Keratinocyte (primary cell): ENCODE results near the gene METRNL. TPM values are rescaled to one million over a fixed set of nuclear protein-coding genes. Genes with fewer than 3 reads are reported as not detected.
A peak's percentile ranks its signal among the peaks of the same experiment; 100 is the strongest.

ENCODE experiments used
- DNase-seq: peaks from one replicate; pipeline ENCODE4 v3.0.0-alpha.2; 2011; ENCODE audit warnings: low read depth, missing footprints, low spot score
- FAIRE-seq: peaks from 2 replicates; lab custom pipeline; 2011; peaks lifted over from hg19 to GRCh38; lab: Jason Lieb, UNC
- H2AFZ ChIP-seq: 2 replicates; pipeline ENCODE4 v1.6.0; 2012; ENCODE audit warnings: low read length, control low read depth, inconsistent platforms; ENCODE audit not compliant: control insufficient read depth
- H3K27ac ChIP-seq: 2 replicates; pipeline ENCODE4 v1.5.1; 2011; ENCODE audit warnings: low read length; ENCODE audit not compliant: control insufficient read depth, insufficient read depth
- H3K27me3 ChIP-seq: 3 replicates; pipeline ENCODE4 v1.6.0; 2011; ENCODE audit warnings: low read length; ENCODE audit not compliant: control insufficient read depth, insufficient read depth; ENCODE audit errors: extremely low read depth
- H3K36me3 ChIP-seq, 2 experiments: 2 replicates in 1 of 2; 3 replicates in 1 of 2; pipeline ENCODE4 v1.5.1; 2011; ENCODE audit warnings: low read length in 2 of 2, mild to moderate bottlenecking in 1 of 2; ENCODE audit not compliant: control insufficient read depth in 2 of 2, insufficient read depth in 2 of 2; ENCODE audit errors: extremely low read depth in 1 of 2
- H3K4me1 ChIP-seq: 3 replicates; pipeline ENCODE4 v1.5.1; 2011; ENCODE audit warnings: low read length; ENCODE audit not compliant: control insufficient read depth, insufficient read depth; ENCODE audit errors: extremely low read depth
- H3K4me2 ChIP-seq: 3 replicates; pipeline ENCODE4 v1.6.0; 2011; ENCODE audit warnings: low read depth, low read length; ENCODE audit not compliant: control insufficient read depth, insufficient read depth; ENCODE audit errors: extremely low read depth
- H3K4me3 ChIP-seq, 3 experiments: fragments of 200-600 bp in 1 of 3; sonication (generic) in 1 of 3; 2 replicates in 2 of 3; 3 replicates in 1 of 3; pipeline ENCODE4 v1.5.1; 2011 to 2016; ENCODE audit warnings: low read length in 3 of 3, mild to moderate bottlenecking in 3 of 3, control low read depth in 2 of 3, inconsistent platforms in 1 of 3, low read depth in 1 of 3, mixed read lengths in 1 of 3, mixed run types in 1 of 3, moderate library complexity in 1 of 3; ENCODE audit not compliant: control insufficient read depth in 2 of 3, insufficient read depth in 2 of 3; ENCODE audit errors: extremely low read depth in 1 of 3
- H3K79me2 ChIP-seq: 2 replicates; pipeline ENCODE4 v1.6.0; 2012; ENCODE audit warnings: low read length; ENCODE audit not compliant: control insufficient read depth, insufficient read depth
- H3K9ac ChIP-seq: 3 replicates; pipeline ENCODE4 v1.6.0; 2011; ENCODE audit warnings: low read length; ENCODE audit not compliant: control insufficient read depth, insufficient read depth; ENCODE audit errors: extremely low read depth
- H3K9me1 ChIP-seq: 3 replicates; pipeline ENCODE4 v1.6.0; 2011; ENCODE audit warnings: low read length; ENCODE audit not compliant: control insufficient read depth, insufficient read depth; ENCODE audit errors: extremely low read depth
- H3K9me3 ChIP-seq: 2 replicates; pipeline ENCODE4 v1.5.1; 2012; ENCODE audit warnings: low read depth, low read length; ENCODE audit not compliant: control insufficient read depth
- H4K20me1 ChIP-seq: 3 replicates; pipeline ENCODE4 v1.6.0; 2011; ENCODE audit warnings: low read length; ENCODE audit not compliant: control insufficient read depth, insufficient read depth; ENCODE audit errors: extremely low read depth
- CTCF ChIP-seq, 3 experiments: IDR thresholded peaks in 1 of 3; conservative IDR thresholded peaks in 1 of 3; optimal IDR thresholded peaks in 1 of 3; 2 replicates in 2 of 3; 3 replicates in 1 of 3; pipeline versions ENCODE3 to v1.5.1; 2011; ENCODE audit warnings: low read length in 3 of 3, mild to moderate bottlenecking in 3 of 3, moderate library complexity in 2 of 3, control low read depth in 1 of 3, inconsistent platforms in 1 of 3; ENCODE audit not compliant: insufficient read depth in 2 of 3; ENCODE audit errors: extremely low read depth in 1 of 3
- EZH2 ChIP-seq: IDR thresholded peaks from one replicate; pipeline ENCODE4 v1.6.1; 2012; ENCODE audit warnings: inconsistent platforms, mild to moderate bottlenecking, low read length, moderate library complexity
- dilution Hi-C: fragments of 300-500 bp; cut with MboI; formaldehyde crosslinking; loops from one replicate; pipeline ENCODE4 v1.7.0; 2020; ENCODE audit warnings: low sequenced_read_pairs; ENCODE audit not compliant: extremely low pct_ligation_motif_present
- polyA plus RNA-seq, 5 experiments: library from polyadenylated mRNA; depleted of rRNA in 3 of 5; stranded (reverse) in 3 of 5; stranded (forward) in 1 of 5; unstranded in 1 of 5; fragments of >200 nt; gene quantifications; 1 replicate in 1 of 5; 2 replicates in 3 of 5; 3 replicates in 1 of 5; pipeline versions ENCODE4 v1.2.1 to v1.2.3, GENCODE V29; 2011 to 2012; ENCODE audit warnings: missing spikeins in 2 of 5, low read depth in 1 of 5, low replicate concordance in 1 of 5

The METRNL gene
- polyA plus RNA-seq, 1 donor (not counting 4 experiments of a cell fraction or from before 2014, with no cell fraction given) = 3.1 TPM

DNA sequence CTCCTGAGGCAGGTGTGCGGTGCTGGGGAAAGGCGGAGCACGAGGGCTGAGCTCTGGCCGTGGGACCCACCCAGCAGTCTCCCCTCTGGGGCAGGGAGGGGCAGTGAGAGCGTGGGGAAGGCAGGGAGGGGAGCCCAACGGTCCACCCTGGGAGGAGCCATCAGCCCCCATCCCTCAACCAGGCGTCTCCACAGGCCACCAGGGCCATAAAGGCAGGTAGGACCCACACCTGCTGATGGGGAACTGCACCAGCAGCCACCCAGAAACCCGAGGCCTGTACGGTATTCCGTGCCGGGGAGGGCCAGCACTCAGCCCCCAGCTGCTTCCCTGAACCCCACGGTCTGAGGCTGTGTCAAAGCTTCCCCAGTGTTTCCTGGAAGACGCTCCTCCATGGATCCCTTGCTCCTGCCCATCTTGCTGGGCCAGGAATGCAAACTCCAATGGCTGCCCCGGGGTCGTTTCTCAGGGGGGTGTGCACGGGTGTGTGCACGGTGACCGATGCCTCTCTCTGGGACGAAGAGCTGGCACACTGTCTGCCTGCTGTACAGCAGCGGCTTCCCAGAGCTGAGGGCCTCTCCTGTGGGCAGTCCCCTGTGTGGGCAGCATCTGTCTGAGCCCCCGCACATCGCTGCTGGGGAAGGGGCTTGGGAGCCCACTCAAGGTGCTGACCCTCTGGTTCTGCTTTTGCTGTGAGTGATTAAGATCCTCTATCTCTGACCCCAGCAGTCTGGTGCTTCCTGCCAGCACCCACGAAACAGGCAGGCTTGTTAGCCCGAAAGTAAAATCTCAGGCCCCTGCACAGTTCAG, 17.2 kb upstream of the METRNL start:
- Histone ChIP-seq H3K27ac (no peak overlapping the region), H3K4me3 (no peak overlapping the region), H3K4me1 (peaks cover 3% of the 10 kb centered on the region), H3K4me2 (no peak overlapping the region), H3K27me3 (peaks cover 29% of the 10 kb centered on the region), H3K9ac (no peak overlapping the region), H3K79me2 (no peaks in the 10 kb centered on the region), H4K20me1 (no peaks in the 10 kb centered on the region), H3K9me3 (no peaks in the 10 kb centered on the region), H2AFZ (no peak overlapping the region), H3K36me3 (no peaks in the 10 kb centered on the region), H3K9me1 (no peaks in the 10 kb centered on the region)
- TF ChIP-seq EZH2 = no peak
- TF ChIP-seq CTCF (optimal IDR thresholded peaks at IDR 0.05 in 1 of 3, IDR thresholded peaks at IDR 0.05 in 1 of 3, conservative IDR thresholded peaks at IDR 0.05 in 1 of 3; ENCODE audit: extremely low read depth in 1 of 3, insufficient read depth in 2 of 3, low read length in 3 of 3) = no peak
- dilution Hi-C loops = no loop called here
- FAIRE-seq = no peak
- no peak for DNase-seq

- H3K4me2 ChIP-seq = peak overlapping the region; percentile 27
- no peaks in the 10 kb centered on the region for H4K20me1 ChIP-seq
- H2AFZ ChIP-seq = peak overlapping the region; percentile 30
- TF ChIP-seq EZH2 (no peak), CTCF (optimal IDR thresholded peaks at IDR 0.05 in 1 of 3, IDR thresholded peaks at IDR 0.05 in 1 of 3, conservative IDR thresholded peaks at IDR 0.05 in 1 of 3; ENCODE audit: extremely low read depth in 1 of 3, insufficient read depth in 2 of 3, low read length in 3 of 3) (no peak)
- dilution Hi-C loops = no loop called here
- H3K9me3 ChIP-seq = no peaks in the 10 kb centered on the region
- FAIRE-seq = no peak
- H3K79me2 ChIP-seq = no peaks in the 10 kb centered on the region
- H3K9me1 ChIP-seq = no peaks in the 10 kb centered on the region
- peaks cover 3% of the 10 kb centered on the region for H3K4me1 ChIP-seq
- H3K36me3 ChIP-seq = no peaks in the 10 kb centered on the region
- H3K27me3 ChIP-seq = peaks cover 26% of the 10 kb centered on the region
- H3K4me3 ChIP-seq = no peak overlapping the region
- H3K9ac ChIP-seq = no peak overlapping the region
- H3K27ac ChIP-seq = no peak overlapping the region
- no peak for DNase-seq
Observed at GRCh38 chr17:83062818-83063671, 16.4 kb upstream of the METRNL start.
